KMS-11 (cell line): ENCODE results near the gene RPTOR.

Source experiments
- H2AFZ ChIP-seq: fragments of 200-600 bp; sonication (generic); 2 replicates; pipeline ENCODE4 v1.6.1; 2016; ENCODE audit warnings: antibody characterized with exemption, mixed run types, low read depth
- H3K27ac ChIP-seq: fragments of 200-600 bp; sonication (generic); 2 replicates; pipeline ENCODE4 v1.6.1; 2016; ENCODE audit warnings: mild to moderate bottlenecking, mixed run types
- H3K27me3 ChIP-seq: fragments of 200-600 bp; sonication (generic); 2 replicates; pipeline ENCODE4 v1.6.1; 2017; ENCODE audit warnings: mild to moderate bottlenecking, low read depth, mixed run types, moderate library complexity; ENCODE audit not compliant: insufficient read depth
- H3K36me3 ChIP-seq: fragments of 200-600 bp; sonication (generic); 2 replicates; pipeline ENCODE4 v1.6.1; 2017; ENCODE audit warnings: mild to moderate bottlenecking, mixed run types; ENCODE audit not compliant: insufficient read depth
- H3K4me1 ChIP-seq: fragments of 200-600 bp; sonication (generic); 2 replicates; pipeline ENCODE4 v1.6.1; 2016; ENCODE audit warnings: mild to moderate bottlenecking, low read depth, mixed run types; ENCODE audit not compliant: poor library complexity, severe bottlenecking
- H3K4me2 ChIP-seq: fragments of 200-600 bp; sonication (generic); 2 replicates; pipeline ENCODE4 v1.7.0; 2016; ENCODE audit warnings: mild to moderate bottlenecking, mixed run types
- H3K4me3 ChIP-seq: fragments of 200-600 bp; sonication (generic); IDR thresholded peaks from 2 replicates; pipeline ENCODE4 v1.6.1; 2017; ENCODE audit warnings: low read depth, low read length, mixed read lengths; ENCODE audit not compliant: insufficient read depth
- H3K79me2 ChIP-seq: fragments of 200-600 bp; sonication (generic); 2 replicates; pipeline ENCODE4 v1.6.1; 2016; ENCODE audit warnings: low read depth, mixed run types; ENCODE audit not compliant: insufficient read depth
- H3K9ac ChIP-seq: fragments of 200-600 bp; sonication (generic); 2 replicates; pipeline ENCODE4 v1.6.1; 2016; ENCODE audit warnings: mild to moderate bottlenecking, mixed run types
- H4K20me1 ChIP-seq: fragments of 200-600 bp; sonication (generic); 2 replicates; pipeline ENCODE4 v1.6.1; 2016; ENCODE audit warnings: mild to moderate bottlenecking, mixed run types; ENCODE audit not compliant: insufficient read depth
- CTCF ChIP-seq: fragments of 200-600 bp; sonication (generic); conservative IDR thresholded peaks from 2 replicates; pipeline ENCODE4 v1.6.1; 2017; ENCODE audit warnings: low read depth, mild to moderate bottlenecking, antibody characterized with exemption, low read length, moderate library complexity, mixed read lengths

Gene RPTOR

GRCh38 chr17:80780381-80781198 lies 236.0 kb downstream of the RPTOR start:
- Histone ChIP-seq H4K20me1 (no peaks in the 10 kb centered on the region), H3K79me2 (no peaks in the 10 kb centered on the region), H3K27me3 (no peaks in the 10 kb centered on the region), H3K4me3 (no peak overlapping the region), H3K9ac (no peak overlapping the region), H3K36me3 (no peaks in the 10 kb centered on the region), H3K4me1 (no peaks in the 10 kb centered on the region), H2AFZ (no peak overlapping the region), H3K27ac (no peak overlapping the region), H3K4me2 (no peak overlapping the region)
- no peak for TF ChIP-seq CTCF

GRCh38 chr17:80781211-80781610 lies 236.6 kb downstream of the RPTOR start:
- H3K27me3 ChIP-seq = no peaks in the 10 kb centered on the region
- no peak overlapping the region for H3K9ac ChIP-seq
- no peaks in the 10 kb centered on the region for H3K36me3 ChIP-seq
- no peaks in the 10 kb centered on the region for H3K79me2 ChIP-seq
- TF ChIP-seq CTCF = no peak
- H3K4me1 ChIP-seq = no peaks in the 10 kb centered on the region
- no peak overlapping the region for H3K4me2 ChIP-seq
- no peak overlapping the region for H3K4me3 ChIP-seq
- H3K27ac ChIP-seq = no peak overlapping the region
- H4K20me1 ChIP-seq = no peaks in the 10 kb centered on the region
- H2AFZ ChIP-seq = no peak overlapping the region

GRCh38 chr17:80781807-80782277 lies 237.2 kb downstream of the RPTOR start:
- H4K20me1 ChIP-seq = no peaks in the 10 kb centered on the region
- H3K4me1 ChIP-seq = no peaks in the 10 kb centered on the region
- no peak overlapping the region for H3K9ac ChIP-seq
- H3K79me2 ChIP-seq = no peaks in the 10 kb centered on the region
- no peak overlapping the region for H3K4me3 ChIP-seq
- TF ChIP-seq CTCF = no peak
- H3K27me3 ChIP-seq = no peaks in the 10 kb centered on the region
- no peak overlapping the region for H3K27ac ChIP-seq
- H2AFZ ChIP-seq = no peak overlapping the region
- no peaks in the 10 kb centered on the region for H3K36me3 ChIP-seq
- H3K4me2 ChIP-seq = no peak overlapping the region

- Histone ChIP-seq H3K9ac (no peak overlapping the region), H3K27ac (no peak overlapping the region), H3K27me3 (no peaks in the 10 kb centered on the region), H3K4me2 (no peak overlapping the region), H4K20me1 (no peaks in the 10 kb centered on the region), H2AFZ (no peak overlapping the region), H3K4me3 (no peak overlapping the region), H3K79me2 (no peaks in the 10 kb centered on the region), H3K36me3 (no peaks in the 10 kb centered on the region), H3K4me1 (no peaks in the 10 kb centered on the region)
- no peak for TF ChIP-seq CTCF
Observed at GRCh38 chr17:80782536-80783427, 238.1 kb downstream of the RPTOR start.
